GM12878 (cell line): ENCODE data around the gene PHF20. TPM values are rescaled to one million over a fixed set of nuclear protein-coding genes. Genes with fewer than 3 reads are reported as not detected.

Source experiments
- ATAC-seq: fragments of 200-7000 bp; cut with Tn5 transposase; 3 replicates; pipeline ENCODE4 v1.9.1; 2020; ENCODE audit warnings: mild to moderate bottlenecking, moderate library complexity
- BruUV-seq: library from RNA; stranded (reverse); fragments of 400-500 nt; replicated peaks from 2 replicates; lab custom pipeline; 2021; lab: Mats Ljungman, UMichigan
- CTCF ChIA-PET: fragments of 300-600 bp; sonication (Branson Sonifier 250); formaldehyde crosslinking; extraction: SDS; loops from one replicate; lab custom pipeline; 2021; ENCODE audit warnings: inconsistent platforms; lab: Yijun Ruan, JAX
- POLR2A ChIA-PET: fragments of 350-600 bp; formaldehyde crosslinking; extraction: SDS; loops from one replicate; lab custom pipeline; 2021; ENCODE audit warnings: inconsistent platforms; lab: Charles Lee
- RAD21 ChIA-PET: fragments of 300-600 bp; sonication (Branson Sonifier 250); formaldehyde crosslinking; loops from one replicate; lab custom pipeline; 2023; ENCODE audit warnings: antibody characterized with exemption; ENCODE audit not compliant: unreplicated experiment; lab: Charles Lee
- SMC1A ChIA-PET: fragments of 300-600 bp; sonication (Branson Sonifier 250); formaldehyde crosslinking; loops from one replicate; lab custom pipeline; 2023; ENCODE audit not compliant: unreplicated experiment, uncharacterized antibody; lab: Charles Lee
- DNase-seq: peaks from one replicate; pipeline ENCODE4 v3.0.0-alpha.2; 2011; ENCODE audit warnings: low read depth, low spot score
- FAIRE-seq: peaks from 3 replicates; lab custom pipeline; 2011; peaks lifted over from hg19 to GRCh38; lab: Jason Lieb, UNC
- H2AFZ ChIP-seq: 2 replicates; pipeline ENCODE4 v1.6.0; 2011; ENCODE audit warnings: low read depth, low read length, control low read depth; ENCODE audit not compliant: control insufficient read depth
- H3K27ac ChIP-seq: 2 replicates; pipeline ENCODE4 v1.5.1; 2011; ENCODE audit warnings: control low read depth; ENCODE audit not compliant: control insufficient read depth, insufficient read depth
- H3K27me3 ChIP-seq, 2 experiments: replicated peaks in 1 of 2; 2 replicates each; pipeline versions ENCODE4 v1.6.0 to v1.6.1; 2011; ENCODE audit warnings: low read length in 1 of 2; ENCODE audit not compliant: control insufficient read depth in 2 of 2, insufficient read depth in 2 of 2
- H3K36me3 ChIP-seq, 2 experiments: 2 replicates each; pipeline ENCODE4 v1.5.1; 2011; ENCODE audit warnings: low read length in 1 of 2; ENCODE audit not compliant: control insufficient read depth in 2 of 2, insufficient read depth in 2 of 2
- H3K4me1 ChIP-seq: 2 replicates; pipeline ENCODE4 v1.6.1; 2011; ENCODE audit warnings: mild to moderate bottlenecking, low read length, moderate library complexity, mixed read lengths; ENCODE audit not compliant: control insufficient read depth, insufficient read depth
- H3K4me2 ChIP-seq: 2 replicates; pipeline ENCODE4 v1.6.0; 2011; ENCODE audit warnings: control low read depth; ENCODE audit not compliant: control insufficient read depth, insufficient read depth
- H3K4me3 ChIP-seq: fragments of 200-600 bp; sonication (generic); 2 replicates; pipeline ENCODE4 v1.5.1; 2016
- H3K79me2 ChIP-seq: 2 replicates; pipeline ENCODE4 v1.6.0; 2011; ENCODE audit warnings: low read length; ENCODE audit not compliant: control insufficient read depth, insufficient read depth
- H3K9ac ChIP-seq: 2 replicates; pipeline ENCODE4 v1.8.0; 2011; ENCODE audit warnings: low read length, control low read depth, mixed read lengths; ENCODE audit not compliant: control insufficient read depth, insufficient read depth
- H3K9me3 ChIP-seq: replicated peaks from 3 replicates; pipeline ENCODE4 v1.5.1; 2011; ENCODE audit warnings: mild to moderate bottlenecking, low read length; ENCODE audit not compliant: control insufficient read depth, insufficient read depth
- H4K20me1 ChIP-seq: 2 replicates; pipeline ENCODE4 v1.6.0; 2011; ENCODE audit not compliant: control insufficient read depth, insufficient read depth
- BACH1 ChIP-seq: fragments of 450-650 bp; IDR thresholded peaks from 2 replicates; pipeline ENCODE4 v1.6.1; 2017; ENCODE audit warnings: mild to moderate bottlenecking, borderline replicate concordance
- EED ChIP-seq: sonication (generic); IDR thresholded peaks from 2 replicates; pipeline ENCODE4 v1.6.1; 2016; ENCODE audit warnings: antibody characterized with exemption, low read depth
- EP300 ChIP-seq, 2 experiments: fragments of 150-350 bp in 1 of 2; IDR thresholded peaks; 2 replicates each; pipeline ENCODE4 v1.6.1; 2011 to 2012; ENCODE audit warnings: low read depth in 2 of 2, low read length in 2 of 2, borderline replicate concordance in 1 of 2, improper control_type of control experiment in 1 of 2, inconsistent platforms in 1 of 2; ENCODE audit not compliant: control insufficient read depth in 1 of 2
- IKZF1 ChIP-seq: fragments of 450-650 bp; conservative IDR thresholded peaks from 2 replicates; pipeline ENCODE4 v1.6.1; 2017; ENCODE audit warnings: antibody characterized with exemption, mild to moderate bottlenecking
- MTA2 ChIP-seq: fragments of 450-650 bp; IDR thresholded peaks from 2 replicates; pipeline ENCODE4 v1.6.1; 2016; ENCODE audit warnings: low read depth, mild to moderate bottlenecking, moderate library complexity
- MTA3 ChIP-seq: IDR thresholded peaks from 2 replicates; pipeline ENCODE4 v1.6.1; 2012; ENCODE audit warnings: low read length, inconsistent platforms, borderline replicate concordance
- MYC ChIP-seq: IDR thresholded peaks from 2 replicates; pipeline ENCODE4 v1.6.1; 2011; ENCODE audit warnings: mild to moderate bottlenecking, low read length, moderate library complexity, inconsistent platforms; ENCODE audit not compliant: insufficient read depth, insufficient replicate concordance, insufficient read length, severe bottlenecking
- NFXL1 ChIP-seq: fragments of 450-650 bp; IDR thresholded peaks from 2 replicates; pipeline ENCODE4 v1.6.1; 2017; ENCODE audit warnings: antibody characterized with exemption, mild to moderate bottlenecking, borderline replicate concordance
- PAX8 ChIP-seq: fragments of 450-650 bp; IDR thresholded peaks from 2 replicates; pipeline ENCODE4 v1.6.1; 2017; ENCODE audit warnings: mild to moderate bottlenecking, moderate library complexity
- RUNX3 ChIP-seq: IDR thresholded peaks from 2 replicates; pipeline ENCODE4 v1.6.1; 2012; ENCODE audit warnings: low read length, inconsistent platforms
- SIN3A ChIP-seq: IDR thresholded peaks from 2 replicates; pipeline ENCODE4 v1.6.1; 2012; ENCODE audit warnings: low read depth, low read length, improper control_type of control experiment
- SMAD1 ChIP-seq: fragments of 450-650 bp; IDR thresholded peaks from 2 replicates; pipeline ENCODE4 v1.6.1; 2018; ENCODE audit warnings: mild to moderate bottlenecking, low read depth; ENCODE audit not compliant: partially characterized antibody
- TCF12 ChIP-seq: IDR thresholded peaks from 2 replicates; pipeline ENCODE4 v1.6.1; 2011; ENCODE audit warnings: low read depth, mild to moderate bottlenecking, low read length
- WGBS: methylation state at CpG from one replicate; pipeline ENCODE4 v1.1.6; 2016; ENCODE audit warnings: low lambda C conversion rate; ENCODE audit not compliant: insufficient replicate concordance, insufficient coverage; ENCODE audit errors: missing lambda C conversion rate; 5-methylcytosine and 5-hydroxymethylcytosine counted together
- in situ Hi-C: fragments of 300-500 bp; cut with MboI; formaldehyde crosslinking; loops from 9 replicates; pipeline ENCODE4 v1.14.3; 2018; ENCODE audit warnings: mixed read lengths
- intact Hi-C: fragments of 100-400 bp; cut with micrococcal nuclease; formaldehyde crosslinking; loops from one replicate; pipeline ENCODE4 v1.14.2; 2022; ENCODE audit not compliant: unreplicated experiment
- polyA plus RNA-seq, 11 experiments: library from polyadenylated mRNA; depleted of rRNA in 4 of 11; unstranded in 6 of 11; stranded (reverse) in 5 of 11; fragments of >200 nt; fragmentation: Nextera tagmentation in 4 of 11; fragmentation: Illumina TruSeq in 1 of 11; extraction: Ambion mirVana in 4 of 11; extraction: Trizol in 1 of 11; gene quantifications; 1 replicate in 1 of 11; 2 replicates in 10 of 11; pipeline versions ENCODE4 v1.2.1 to v1.2.3, GENCODE V29; 2011 to 2016; ENCODE audit warnings: inconsistent platforms in 2 of 11, missing spikeins in 2 of 11, low read depth in 1 of 11
- total RNA-seq, 4 experiments: library from RNA; depleted of rRNA in 3 of 4; stranded (reverse); fragments of >200 nt in 3 of 4; fragmentation: Illumina TruSeq in 1 of 4; extraction: Trizol in 1 of 4; gene quantifications; 2 replicates each; pipeline versions ENCODE4 v1.2.1 to v1.2.3, GENCODE V29; 2013 to 2021
- TF ChIP-seq, protein P1 (sequence below): fragments of 450-650 bp; IDR thresholded peaks from 2 replicates; pipeline ENCODE4 v1.6.1; 2016; ENCODE audit warnings: mild to moderate bottlenecking
- TF ChIP-seq, protein P2 (sequence below): fragments of 450-650 bp; IDR thresholded peaks from 2 replicates; pipeline ENCODE4 v1.6.1; 2016; ENCODE audit warnings: mild to moderate bottlenecking
- TF ChIP-seq, protein P3 (sequence below): fragments of 450-650 bp; IDR thresholded peaks from 2 replicates; pipeline ENCODE4 v1.6.1; 2017; ENCODE audit warnings: mild to moderate bottlenecking, moderate library complexity

Gene PHF20
- total and polyA plus RNA-seq, 10 of the 15 experiments (the other 5 are each of a cell fraction or from before 2014, with no cell fraction given): 31.6 to 91.2 (median 46.8) TPM

DNA sequence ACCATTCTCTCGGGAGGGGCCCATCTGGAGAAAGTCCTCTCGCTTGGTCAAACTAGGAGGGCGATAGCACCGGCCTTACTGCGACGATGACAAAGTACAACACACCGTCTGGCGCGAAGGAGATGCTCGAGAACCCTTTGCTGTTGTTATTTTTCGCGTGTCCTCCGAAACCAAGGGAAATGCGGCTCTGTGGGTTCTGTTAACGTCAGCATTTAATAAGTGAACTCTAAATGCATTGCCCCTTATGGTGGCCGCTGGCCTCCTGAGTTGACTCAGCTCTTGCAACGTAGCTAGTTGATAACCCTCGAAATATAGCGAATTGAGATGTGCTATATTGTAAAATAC lies 183.1 kb downstream of the PHF20 start:
- Histone ChIP-seq H3K4me2 (peak overlapping the region; percentile 70), H3K4me3 (peak overlapping the region; percentile 82), H3K36me3 (no peaks in the 10 kb centered on the region), H3K9me3 (no peaks in the 10 kb centered on the region), H4K20me1 (no peaks in the 10 kb centered on the region), H3K79me2 (peaks cover 23% of the 10 kb centered on the region), H3K4me1 (peaks cover 3% of the 10 kb centered on the region), H3K9ac (peak overlapping the region; percentile 58), H3K27ac (peak overlapping the region; percentile 64), H3K27me3 (no peaks in the 10 kb centered on the region), H2AFZ (peak overlapping the region; percentile 89)
- under 1% methylated on average over 19 of the region's 19 CpGs for WGBS
- intact Hi-C loops (loop anchor here (1.0 to 2.0 kb wide), 2 partner anchors 212 to 339 kb away; partner anchors contain the start of gene RBM39), in situ Hi-C loops (no loop called here)
- TSS peak; percentile 92 for BruUV-seq
- FAIRE-seq: no peak
- peak; percentile 32 for ATAC-seq
- ChIA-PET POLR2A (interaction anchor here (0.5 to 3.8 kb wide), 11 partner anchors 10 to 545 kb away, joined by 3 to 40 read pairs (median 3); partner anchors contain the start of genes RBM39 and SPAG4), CTCF (interaction anchor here (0.6 to 4.4 kb wide), 31 partner anchors 8 to 492 kb away, joined by 3 to 27 read pairs (median 4); partner anchors contain the start of genes CNBD2, RBM39 and SPAG4), RAD21 (interaction anchor here (0.6 to 3.1 kb wide), 9 partner anchors 16 to 792 kb away, joined by 3 to 33 read pairs (median 6); partner anchors contain the start of genes NDRG3, RBM39 and SPAG4), SMC1A (interaction anchor here (0.8 to 3.0 kb wide), 12 partner anchors 12 to 500 kb away, joined by 3 to 17 read pairs (median 5); partner anchors contain the start of genes CEP250, CNBD2, PHF20 and RBM39)
- DNase-seq: no peak
- TF ChIP-seq PAX8 (no peak), SMAD1 (no peak), MTA3 (no peak), IKZF1 (no peak), NFXL1 (no peak), RUNX3 (peak; percentile 33; the same call in 1 of the 2 replicates), EED (0 out of 2 replicates have a peak, but pooled peaks have one; percentile 3), BACH1 (no peak), EP300 (IDR thresholded peaks at IDR 0.05; ENCODE audit: borderline replicate concordance in 1 of 2, control insufficient read depth in 1 of 2, low read depth in 2 of 2, low read length in 2 of 2) (no peak), MTA2 (peak; percentile 59), SIN3A (no peak), MYC (no peak), TCF12 (no peak)
- TF ChIP-seq, protein P1, sequence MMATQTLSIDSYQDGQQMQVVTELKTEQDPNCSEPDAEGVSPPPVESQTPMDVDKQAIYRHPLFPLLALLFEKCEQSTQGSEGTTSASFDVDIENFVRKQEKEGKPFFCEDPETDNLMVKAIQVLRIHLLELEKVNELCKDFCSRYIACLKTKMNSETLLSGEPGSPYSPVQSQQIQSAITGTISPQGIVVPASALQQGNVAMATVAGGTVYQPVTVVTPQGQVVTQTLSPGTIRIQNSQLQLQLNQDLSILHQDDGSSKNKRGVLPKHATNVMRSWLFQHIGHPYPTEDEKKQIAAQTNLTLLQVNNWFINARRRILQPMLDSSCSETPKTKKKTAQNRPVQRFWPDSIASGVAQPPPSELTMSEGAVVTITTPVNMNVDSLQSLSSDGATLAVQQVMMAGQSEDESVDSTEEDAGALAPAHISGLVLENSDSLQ: no peak
- TF ChIP-seq, protein P2, sequence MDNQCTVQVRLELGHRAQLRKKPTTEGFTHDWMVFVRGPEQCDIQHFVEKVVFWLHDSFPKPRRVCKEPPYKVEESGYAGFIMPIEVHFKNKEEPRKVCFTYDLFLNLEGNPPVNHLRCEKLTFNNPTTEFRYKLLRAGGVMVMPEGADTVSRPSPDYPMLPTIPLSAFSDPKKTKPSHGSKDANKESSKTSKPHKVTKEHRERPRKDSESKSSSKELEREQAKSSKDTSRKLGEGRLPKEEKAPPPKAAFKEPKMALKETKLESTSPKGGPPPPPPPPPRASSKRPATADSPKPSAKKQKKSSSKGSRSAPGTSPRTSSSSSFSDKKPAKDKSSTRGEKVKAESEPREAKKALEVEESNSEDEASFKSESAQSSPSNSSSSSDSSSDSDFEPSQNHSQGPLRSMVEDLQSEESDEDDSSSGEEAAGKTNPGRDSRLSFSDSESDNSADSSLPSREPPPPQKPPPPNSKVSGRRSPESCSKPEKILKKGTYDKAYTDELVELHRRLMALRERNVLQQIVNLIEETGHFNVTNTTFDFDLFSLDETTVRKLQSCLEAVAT: 0 out of 2 replicates have a peak, but pooled peaks have one; percentile 15
- TF ChIP-seq, protein P3, sequence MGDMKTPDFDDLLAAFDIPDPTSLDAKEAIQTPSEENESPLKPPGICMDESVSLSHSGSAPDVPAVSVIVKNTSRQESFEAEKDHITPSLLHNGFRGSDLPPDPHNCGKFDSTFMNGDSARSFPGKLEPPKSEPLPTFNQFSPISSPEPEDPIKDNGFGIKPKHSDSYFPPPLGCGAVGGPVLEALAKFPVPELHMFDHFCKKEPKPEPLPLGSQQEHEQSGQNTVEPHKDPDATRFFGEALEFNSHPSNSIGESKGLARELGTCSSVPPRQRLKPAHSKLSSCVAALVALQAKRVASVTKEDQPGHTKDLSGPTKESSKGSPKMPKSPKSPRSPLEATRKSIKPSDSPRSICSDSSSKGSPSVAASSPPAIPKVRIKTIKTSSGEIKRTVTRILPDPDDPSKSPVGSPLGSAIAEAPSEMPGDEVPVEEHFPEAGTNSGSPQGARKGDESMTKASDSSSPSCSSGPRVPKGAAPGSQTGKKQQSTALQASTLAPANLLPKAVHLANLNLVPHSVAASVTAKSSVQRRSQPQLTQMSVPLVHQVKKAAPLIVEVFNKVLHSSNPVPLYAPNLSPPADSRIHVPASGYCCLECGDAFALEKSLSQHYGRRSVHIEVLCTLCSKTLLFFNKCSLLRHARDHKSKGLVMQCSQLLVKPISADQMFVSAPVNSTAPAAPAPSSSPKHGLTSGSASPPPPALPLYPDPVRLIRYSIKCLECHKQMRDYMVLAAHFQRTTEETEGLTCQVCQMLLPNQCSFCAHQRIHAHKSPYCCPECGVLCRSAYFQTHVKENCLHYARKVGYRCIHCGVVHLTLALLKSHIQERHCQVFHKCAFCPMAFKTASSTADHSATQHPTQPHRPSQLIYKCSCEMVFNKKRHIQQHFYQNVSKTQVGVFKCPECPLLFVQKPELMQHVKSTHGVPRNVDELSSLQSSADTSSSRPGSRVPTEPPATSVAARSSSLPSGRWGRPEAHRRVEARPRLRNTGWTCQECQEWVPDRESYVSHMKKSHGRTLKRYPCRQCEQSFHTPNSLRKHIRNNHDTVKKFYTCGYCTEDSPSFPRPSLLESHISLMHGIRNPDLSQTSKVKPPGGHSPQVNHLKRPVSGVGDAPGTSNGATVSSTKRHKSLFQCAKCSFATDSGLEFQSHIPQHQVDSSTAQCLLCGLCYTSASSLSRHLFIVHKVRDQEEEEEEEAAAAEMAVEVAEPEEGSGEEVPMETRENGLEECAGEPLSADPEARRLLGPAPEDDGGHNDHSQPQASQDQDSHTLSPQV: no peak
